ENCODE results near the gene RAB11FIP3.
"Not testable (repeated sequence)": the region's sequence is repeated elsewhere in the genome, so short reads cannot be mapped to it uniquely, and the experiment has no call there.

Gene RAB11FIP3

GRCh38 chr16:392450-393030, 32.9 kb upstream of the RAB11FIP3 start:
- DNase-seq (ENCODE audit: low read depth in 3 of 3), result no peak

DNA sequence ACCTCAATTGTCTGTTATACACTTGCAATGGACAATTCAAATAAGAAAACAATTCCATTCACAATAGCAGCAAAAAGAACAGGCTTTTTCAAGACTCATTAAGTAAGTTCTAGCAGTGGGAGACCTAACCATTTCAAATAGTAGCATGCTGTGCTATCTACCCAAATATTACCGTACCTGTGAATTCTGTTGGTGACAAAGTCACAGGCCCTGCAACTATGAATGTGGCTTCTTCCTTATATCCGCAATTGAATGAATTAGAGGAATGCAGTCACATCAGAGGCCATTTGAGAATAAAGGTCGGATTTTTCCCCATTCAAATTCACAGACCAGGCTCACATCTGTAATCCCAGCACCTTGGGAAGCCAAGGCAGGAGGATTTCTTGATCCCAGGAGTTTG, 29.2 kb upstream of the RAB11FIP3 start:
- DNase-seq (ENCODE audit: low read depth in 3 of 3), result no peak

GRCh38 chr16:396605-397004, 28.8 kb upstream of the RAB11FIP3 start:
- no peak for DNase-seq (ENCODE audit: low read depth in 3 of 3)

DNA sequence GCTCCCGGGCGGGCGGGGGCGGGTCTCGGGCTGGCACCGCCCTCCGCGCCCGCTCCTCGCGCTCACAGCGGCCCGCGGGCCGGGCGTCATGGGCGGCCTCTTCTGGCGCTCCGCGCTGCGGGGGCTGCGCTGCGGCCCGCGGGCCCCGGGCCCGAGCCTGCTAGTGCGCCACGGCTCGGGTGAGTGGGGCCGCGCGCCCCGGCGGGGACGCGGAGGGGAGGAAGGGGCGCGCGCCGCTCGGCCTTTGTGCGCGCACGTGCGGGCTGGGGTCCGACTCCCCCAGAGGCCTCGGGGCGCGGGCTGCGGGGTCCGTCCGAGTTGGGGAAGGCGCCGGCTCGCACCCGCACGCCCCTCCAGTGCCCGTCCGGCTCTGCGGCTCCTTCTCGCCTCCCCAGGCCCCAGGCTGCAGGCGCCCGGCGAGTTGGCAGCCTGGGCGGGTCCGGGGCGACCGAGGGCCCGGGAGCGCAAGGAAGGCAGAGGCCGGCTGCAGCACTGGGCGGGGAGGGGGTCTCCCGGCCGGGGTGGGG, 28.3 kb upstream of the RAB11FIP3 start, which contains the start of gene NME4:
Gene NME4, plus strand, starts transcription at position 65 of the 527 bp plus-strand sequence. Its CDS starts 24 bp downstream, at position 89.
- no peak for DNase-seq (ENCODE audit: low read depth in 3 of 3)

DNA sequence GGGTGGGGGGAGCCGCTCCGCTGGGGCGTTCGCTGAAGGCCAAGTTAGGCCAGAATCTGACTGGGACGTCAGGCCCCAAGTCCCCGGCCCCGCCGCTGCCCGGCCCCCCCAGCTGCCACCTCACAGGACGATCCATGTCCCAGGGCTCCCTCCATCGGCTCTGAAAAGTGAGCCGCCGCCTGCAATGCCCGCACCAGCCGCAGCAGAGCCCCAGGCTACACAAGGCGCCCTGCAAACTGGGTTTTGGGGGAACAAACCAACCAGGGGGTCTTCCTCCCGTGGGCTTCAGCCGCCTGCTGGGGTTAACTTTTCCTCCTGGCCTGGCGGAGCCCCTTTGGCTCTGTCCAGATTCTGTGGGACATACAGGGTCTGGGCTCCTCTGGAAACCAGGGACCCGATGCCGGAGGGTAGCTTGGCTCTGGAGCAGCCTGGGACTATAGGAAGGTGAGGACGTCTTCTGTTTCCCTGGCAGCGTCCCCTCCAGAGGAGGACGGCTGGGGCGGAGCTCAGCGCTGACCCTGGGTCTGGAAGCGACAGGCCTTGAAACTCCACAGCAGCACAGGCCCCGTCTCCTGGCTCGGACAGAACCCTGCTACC, 27.6 kb upstream of the RAB11FIP3 start:
- DNase-seq (ENCODE audit: low read depth in 3 of 3), result no peak

- no peak for DNase-seq (ENCODE audit: low read depth in 3 of 3)
Observed at GRCh38 chr16:398561-399339, 26.7 kb upstream of the RAB11FIP3 start.

DNA sequence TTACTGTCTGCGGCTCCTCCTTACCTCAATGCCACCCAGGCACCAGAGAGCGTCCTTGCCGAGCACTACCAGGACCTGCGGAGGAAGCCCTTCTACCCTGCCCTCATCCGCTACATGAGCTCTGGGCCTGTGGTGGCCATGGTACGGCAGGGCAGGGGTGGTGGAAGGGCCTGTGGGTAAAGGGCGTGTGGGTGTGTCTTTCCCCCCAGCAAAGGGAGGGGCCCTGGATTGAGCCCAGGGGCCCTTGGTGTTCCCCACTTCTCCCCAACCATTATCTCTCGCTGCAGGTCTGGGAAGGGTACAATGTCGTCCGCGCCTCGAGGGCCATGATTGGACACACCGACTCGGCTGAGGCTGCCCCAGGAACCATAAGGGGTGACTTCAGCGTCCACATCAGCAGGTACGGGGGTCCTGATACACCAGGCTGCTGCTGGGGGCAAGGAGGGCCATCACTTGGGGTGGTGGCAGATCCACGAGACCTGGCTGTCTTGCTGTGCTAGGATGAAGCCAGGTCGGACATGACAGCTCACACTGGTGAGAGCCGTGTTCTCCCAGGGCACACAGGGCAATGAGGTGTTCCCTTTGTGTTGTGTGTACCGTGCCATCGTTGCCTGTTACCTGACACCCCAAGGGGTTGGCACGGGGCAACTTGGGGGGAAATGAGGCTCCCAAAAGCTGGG, 26.0 kb upstream of the RAB11FIP3 start:
- DNase-seq (ENCODE audit: low read depth in 3 of 3), result no peak

DNA sequence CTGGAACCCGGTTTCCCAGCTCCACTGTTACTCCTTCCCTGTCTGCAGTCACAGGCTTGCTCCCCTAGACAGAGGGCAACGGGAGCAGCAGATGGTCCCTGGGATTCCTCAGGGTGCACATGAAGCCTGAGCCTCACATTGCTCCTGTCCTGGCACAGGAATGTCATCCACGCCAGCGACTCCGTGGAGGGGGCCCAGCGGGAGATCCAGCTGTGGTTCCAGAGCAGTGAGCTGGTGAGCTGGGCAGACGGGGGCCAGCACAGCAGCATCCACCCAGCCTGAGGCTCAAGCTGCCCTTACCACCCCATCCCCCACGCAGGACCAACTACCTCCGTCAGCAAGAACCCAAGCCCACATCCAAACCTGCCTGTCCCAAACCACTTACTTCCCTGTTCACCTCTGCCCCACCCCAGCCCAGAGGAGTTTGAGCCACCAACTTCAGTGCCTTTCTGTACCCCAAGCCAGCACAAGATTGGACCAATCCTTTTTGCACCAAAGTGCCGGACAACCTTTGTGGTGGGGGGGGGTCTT, 25.3 kb upstream of the RAB11FIP3 start:
- DNase-seq (ENCODE audit: low read depth in 3 of 3), result no peak

DNA sequence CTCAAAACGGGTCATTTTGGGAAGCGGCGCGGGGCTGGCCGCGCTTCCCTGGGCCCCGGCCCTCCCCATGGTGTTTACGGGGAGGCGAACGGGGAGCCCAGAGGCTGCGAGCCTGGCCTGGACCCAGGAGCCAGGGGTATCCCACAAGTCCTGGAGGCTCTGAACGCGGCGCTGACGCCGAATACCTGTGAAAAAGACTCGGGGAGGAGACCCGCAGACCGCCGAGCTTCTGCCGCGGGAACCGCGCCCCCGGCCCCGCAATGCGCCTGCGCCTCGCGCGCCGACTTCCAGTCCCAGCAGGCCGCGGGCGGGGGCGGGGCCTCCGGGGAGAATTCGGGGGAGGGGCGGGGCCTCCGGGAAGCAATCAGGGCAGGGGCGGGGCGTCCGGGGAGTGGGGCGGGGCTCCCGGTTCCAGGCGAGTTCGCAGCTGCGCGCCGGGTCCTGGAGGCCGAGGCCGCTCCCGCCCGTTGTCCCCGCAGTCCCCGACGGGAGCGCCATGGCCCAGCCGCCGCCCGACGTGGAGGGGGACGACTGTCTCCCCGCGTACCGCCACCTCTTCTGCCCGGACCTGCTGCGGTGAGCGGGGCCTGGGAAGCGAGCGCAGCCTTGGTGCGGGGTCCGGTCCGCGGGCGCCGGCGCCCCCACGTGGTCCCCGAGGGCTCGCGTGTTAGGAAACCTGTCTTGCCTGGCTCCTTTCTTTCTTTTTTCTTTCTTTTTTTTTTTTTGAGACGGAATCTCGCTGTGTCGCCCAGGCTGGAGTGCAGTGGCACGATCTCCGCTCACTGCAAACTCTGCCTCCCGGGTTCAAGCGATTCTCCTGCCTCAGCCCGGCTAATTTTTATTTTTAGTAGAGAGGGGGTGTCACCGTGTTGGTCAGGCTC, 23.7 kb upstream of the RAB11FIP3 start, which contains the start of gene DECR2:
Gene DECR2, plus strand, starts transcription at position 418 of the 881 bp plus-strand sequence. Its CDS starts 79 bp downstream, at position 497.
- peak; percentile 98 to 100 (median 99) for DNase-seq (ENCODE audit: low read depth in 3 of 3)

GRCh38 chr16:404971-405486, 20.4 kb upstream of the RAB11FIP3 start:
- DNase-seq (ENCODE audit: low read depth in 3 of 3), result no peak

DNA sequence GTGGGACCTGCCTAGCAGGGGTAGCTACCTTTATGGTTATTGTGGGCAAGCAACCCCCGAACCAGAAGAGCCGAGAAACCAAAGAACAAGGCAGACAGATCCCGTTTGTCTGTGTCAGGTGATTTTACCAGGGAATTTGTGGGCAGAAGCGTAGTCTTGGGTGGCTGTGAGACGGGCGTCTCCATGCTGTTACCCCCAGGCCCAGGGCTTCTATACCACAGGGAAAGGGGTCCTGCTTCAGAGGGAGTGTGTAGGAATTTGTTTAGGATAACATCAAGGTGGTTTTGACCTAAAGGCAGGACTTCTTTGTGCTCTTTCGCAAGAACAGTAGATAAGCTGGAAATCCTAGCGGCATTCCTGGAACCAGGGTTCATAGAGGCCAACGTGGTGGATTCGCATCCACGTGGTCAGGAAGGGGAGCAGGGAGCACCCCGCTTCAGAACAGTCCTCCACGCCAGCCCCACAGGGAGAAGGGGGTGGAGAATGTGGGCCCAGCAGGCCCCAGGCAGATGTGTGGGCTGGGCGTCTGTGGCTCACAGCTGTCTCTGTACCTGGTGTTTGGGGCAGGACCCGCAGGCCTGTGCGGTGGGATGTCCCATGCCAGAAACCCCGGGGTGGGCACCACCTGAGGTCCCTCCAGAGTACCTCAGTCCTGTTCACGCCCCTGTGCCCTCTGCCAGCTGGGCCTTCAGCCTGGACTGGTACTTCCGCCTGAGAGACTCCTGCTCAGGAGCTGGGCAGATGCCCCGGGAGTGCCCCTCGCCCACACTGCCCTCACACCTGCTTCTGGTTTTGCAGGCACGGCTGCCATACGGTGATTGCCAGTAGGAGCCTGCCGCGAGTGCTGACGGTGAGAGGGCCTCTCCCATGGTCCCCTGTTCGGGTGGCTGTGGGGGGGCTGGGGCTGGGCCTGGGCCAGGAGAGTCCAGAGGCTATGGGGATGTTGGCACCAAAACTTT, 19.6 kb upstream of the RAB11FIP3 start:
- no peak for DNase-seq (ENCODE audit: low read depth in 3 of 3)

DNA sequence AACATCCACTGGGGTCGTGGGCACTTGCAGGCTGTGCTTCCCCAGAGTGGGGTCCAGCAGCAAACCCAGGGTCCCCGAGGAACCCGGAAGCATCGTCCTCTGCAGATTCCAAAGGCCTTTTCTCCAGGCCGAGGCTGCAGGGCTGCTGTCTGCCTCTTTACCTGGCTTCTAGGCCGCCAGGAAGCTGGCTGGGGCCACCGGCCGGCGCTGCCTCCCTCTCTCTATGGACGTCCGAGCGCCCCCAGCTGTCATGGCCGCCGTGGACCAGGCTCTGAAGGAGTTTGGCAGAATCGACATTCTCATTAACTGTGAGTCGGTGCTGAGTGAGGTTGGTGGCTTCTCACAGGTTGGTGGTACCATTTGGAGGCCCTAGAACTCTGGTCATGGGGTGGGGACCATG, 18.2 kb upstream of the RAB11FIP3 start:
- DNase-seq (ENCODE audit: low read depth in 3 of 3), result no peak

- no peak for DNase-seq (ENCODE audit: low read depth in 3 of 3)
Observed at GRCh38 chr16:410516-411178, 14.8 kb upstream of the RAB11FIP3 start.

DNA sequence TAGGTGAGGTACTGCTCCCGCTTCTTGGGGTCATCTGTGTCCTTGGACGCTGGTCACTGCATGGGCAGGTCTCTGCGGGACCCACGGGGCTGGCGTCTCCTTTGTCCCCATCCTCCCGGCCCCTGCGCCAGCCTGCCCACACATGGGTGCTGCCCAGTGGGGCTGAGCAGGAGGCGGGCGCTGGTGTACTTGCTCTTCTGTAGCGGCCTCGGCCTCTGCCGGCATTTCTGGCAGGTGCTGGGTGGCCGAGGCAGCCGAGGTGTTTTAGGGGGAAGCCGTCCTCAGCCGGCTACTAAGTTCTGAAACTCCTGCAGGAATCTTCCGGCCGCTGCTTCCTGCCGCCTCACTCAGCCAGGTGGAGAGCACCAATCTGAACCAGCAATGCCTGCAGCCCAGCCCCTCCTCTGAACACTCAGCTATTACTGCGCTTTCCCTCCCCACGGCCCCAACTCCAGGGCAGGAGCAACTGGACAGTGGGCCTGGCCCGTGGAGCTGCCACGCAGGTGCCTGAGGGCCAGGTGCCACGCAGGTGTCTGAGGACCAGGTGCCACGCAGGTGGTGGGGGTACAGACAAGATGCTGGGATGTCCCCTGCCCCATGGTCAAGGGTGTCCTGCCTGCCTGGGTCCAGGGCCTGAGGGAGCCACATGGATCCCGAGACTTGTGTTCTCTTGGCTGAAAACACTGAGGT, 13.7 kb upstream of the RAB11FIP3 start:
- DNase-seq (ENCODE audit: low read depth in 3 of 3), result no peak

DNA sequence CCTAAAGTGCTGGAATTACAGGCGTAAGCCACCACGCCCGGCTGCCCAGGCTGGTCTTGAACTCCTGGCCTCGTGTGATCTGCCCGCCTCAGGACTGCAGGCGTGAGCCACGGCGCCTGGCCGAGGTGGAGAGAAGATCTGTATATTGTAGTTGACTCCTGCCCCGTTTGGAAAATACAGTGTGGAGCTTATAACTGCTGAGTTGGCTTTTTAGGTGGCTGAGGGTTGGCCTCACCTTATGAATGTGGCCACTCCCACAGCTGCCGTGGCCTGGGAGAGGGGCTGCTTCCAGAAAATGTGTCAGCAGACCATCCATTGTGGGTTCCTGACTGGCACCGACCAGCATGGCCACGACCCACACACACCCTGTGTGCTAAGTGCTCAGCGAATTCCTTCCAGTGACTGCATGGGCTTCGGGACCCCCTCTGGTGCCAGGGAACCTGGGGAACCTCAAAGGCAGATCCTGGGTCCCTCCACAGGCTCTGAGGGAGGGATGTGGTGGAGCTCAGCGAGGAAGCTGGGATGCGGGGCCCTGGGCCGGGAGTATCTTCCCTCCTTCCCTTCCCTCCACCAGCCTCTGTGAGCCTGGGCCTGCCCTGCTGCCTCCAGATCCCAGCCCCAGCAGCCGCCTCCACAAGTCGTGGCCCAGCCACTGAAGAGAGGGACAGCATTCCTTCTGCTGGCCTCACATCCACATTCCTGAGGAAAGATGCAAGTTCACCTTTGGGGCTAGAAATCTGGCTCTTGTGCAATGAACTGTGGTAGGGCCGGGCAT, 10.9 kb upstream of the RAB11FIP3 start:
- DNase-seq (ENCODE audit: low read depth in 3 of 3), result no peak

DNA sequence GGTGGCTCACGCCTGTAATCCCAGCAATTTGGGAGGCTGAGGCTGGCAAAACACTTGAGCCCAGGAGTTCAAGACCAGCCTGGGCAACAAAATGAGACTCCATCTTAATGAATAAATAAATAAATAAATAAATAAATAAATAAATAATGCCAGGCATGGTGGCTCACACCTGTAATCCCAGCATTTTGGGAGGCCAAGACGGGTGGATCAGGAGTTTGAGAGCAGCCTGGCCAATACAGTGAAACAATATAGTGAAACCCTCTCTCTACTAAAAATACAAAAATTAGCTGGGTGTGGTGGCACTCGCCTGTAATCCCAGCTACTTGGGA, 10.3 kb upstream of the RAB11FIP3 start:
- not testable (repeated sequence) for DNase-seq (ENCODE audit: low read depth in 3 of 3)

DNA sequence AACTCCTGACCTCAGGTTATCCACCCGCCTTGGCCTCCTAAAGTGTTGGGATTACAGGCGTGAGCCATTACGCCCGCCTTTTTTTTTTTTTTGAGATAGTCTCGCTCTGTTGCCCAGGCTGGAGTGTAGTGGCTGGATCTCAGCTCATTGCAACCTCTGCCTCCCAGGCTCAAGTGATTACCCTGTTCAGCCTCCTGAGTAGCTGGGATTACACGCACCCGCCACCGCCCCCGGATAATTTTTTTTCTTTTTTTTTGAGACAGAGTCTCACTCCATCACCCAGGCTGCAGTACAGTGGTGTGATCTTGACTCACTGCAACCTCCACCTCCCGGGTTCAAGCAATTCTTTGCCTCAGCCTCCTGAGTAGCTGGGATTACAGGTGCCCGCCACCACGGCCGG, 3.3 kb upstream of the RAB11FIP3 start:
- DNase-seq (ENCODE audit: low read depth in 3 of 3), result not testable (repeated sequence)
